Measurements from ENCODE around the gene VWA3B.

GRCh38 chr2:98311771-98312545 is 225.0 kb downstream of the VWA3B start:
- TF ChIP-seq CTCF (conservative IDR thresholded peaks at IDR 0.05) (no peak), ZFX (IDR thresholded peaks at IDR 0.05) (no peak)
